ENCODE measurements around the gene WBP11.

GRCh38 chr12:14773685-14774073 is 29.6 kb downstream of the WBP11 start:
- TF ChIP-seq CTCF (IDR thresholded peaks at IDR 0.05; ENCODE audit: low read depth, low read length, missing input control) (no peak), HNF4G (IDR thresholded peaks at IDR 0.05) (no peak), TAF1 (conservative IDR thresholded peaks at IDR 0.05) (no peak), RAD21 (IDR thresholded peaks at IDR 0.05) (no peak), SP1 (IDR thresholded peaks at IDR 0.05) (no peak), MAX (IDR thresholded peaks at IDR 0.05) (no peak), JUND (IDR thresholded peaks at IDR 0.05) (no peak), ATF3 (IDR thresholded peaks at IDR 0.05) (no peak), GABPA (IDR thresholded peaks at IDR 0.05 in 1 of 2, conservative IDR thresholded peaks at IDR 0.05 in 1 of 2) (no peak), YY1 (IDR thresholded peaks at IDR 0.05) (no peak), FOXA2 (IDR thresholded peaks at IDR 0.05) (no peak)
- TF ChIP-seq, protein P1, sequence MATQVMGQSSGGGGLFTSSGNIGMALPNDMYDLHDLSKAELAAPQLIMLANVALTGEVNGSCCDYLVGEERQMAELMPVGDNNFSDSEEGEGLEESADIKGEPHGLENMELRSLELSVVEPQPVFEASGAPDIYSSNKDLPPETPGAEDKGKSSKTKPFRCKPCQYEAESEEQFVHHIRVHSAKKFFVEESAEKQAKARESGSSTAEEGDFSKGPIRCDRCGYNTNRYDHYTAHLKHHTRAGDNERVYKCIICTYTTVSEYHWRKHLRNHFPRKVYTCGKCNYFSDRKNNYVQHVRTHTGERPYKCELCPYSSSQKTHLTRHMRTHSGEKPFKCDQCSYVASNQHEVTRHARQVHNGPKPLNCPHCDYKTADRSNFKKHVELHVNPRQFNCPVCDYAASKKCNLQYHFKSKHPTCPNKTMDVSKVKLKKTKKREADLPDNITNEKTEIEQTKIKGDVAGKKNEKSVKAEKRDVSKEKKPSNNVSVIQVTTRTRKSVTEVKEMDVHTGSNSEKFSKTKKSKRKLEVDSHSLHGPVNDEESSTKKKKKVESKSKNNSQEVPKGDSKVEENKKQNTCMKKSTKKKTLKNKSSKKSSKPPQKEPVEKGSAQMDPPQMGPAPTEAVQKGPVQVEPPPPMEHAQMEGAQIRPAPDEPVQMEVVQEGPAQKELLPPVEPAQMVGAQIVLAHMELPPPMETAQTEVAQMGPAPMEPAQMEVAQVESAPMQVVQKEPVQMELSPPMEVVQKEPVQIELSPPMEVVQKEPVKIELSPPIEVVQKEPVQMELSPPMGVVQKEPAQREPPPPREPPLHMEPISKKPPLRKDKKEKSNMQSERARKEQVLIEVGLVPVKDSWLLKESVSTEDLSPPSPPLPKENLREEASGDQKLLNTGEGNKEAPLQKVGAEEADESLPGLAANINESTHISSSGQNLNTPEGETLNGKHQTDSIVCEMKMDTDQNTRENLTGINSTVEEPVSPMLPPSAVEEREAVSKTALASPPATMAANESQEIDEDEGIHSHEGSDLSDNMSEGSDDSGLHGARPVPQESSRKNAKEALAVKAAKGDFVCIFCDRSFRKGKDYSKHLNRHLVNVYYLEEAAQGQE (IDR thresholded peaks at IDR 0.05): no peak
- TF ChIP-seq, protein P2, sequence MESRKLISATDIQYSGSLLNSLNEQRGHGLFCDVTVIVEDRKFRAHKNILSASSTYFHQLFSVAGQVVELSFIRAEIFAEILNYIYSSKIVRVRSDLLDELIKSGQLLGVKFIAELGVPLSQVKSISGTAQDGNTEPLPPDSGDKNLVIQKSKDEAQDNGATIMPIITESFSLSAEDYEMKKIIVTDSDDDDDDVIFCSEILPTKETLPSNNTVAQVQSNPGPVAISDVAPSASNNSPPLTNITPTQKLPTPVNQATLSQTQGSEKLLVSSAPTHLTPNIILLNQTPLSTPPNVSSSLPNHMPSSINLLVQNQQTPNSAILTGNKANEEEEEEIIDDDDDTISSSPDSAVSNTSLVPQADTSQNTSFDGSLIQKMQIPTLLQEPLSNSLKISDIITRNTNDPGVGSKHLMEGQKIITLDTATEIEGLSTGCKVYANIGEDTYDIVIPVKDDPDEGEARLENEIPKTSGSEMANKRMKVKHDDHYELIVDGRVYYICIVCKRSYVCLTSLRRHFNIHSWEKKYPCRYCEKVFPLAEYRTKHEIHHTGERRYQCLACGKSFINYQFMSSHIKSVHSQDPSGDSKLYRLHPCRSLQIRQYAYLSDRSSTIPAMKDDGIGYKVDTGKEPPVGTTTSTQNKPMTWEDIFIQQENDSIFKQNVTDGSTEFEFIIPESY (IDR thresholded peaks at IDR 0.05): no peak
